ENCODE data around the gene TAS1R3. TPM values are rescaled to one million over a fixed set of nuclear protein-coding genes. Genes with fewer than 3 reads are reported as not detected.

Gene TAS1R3
- total RNA-seq, 1 experiment from 2014 or later = 0.28 TPM

DNA sequence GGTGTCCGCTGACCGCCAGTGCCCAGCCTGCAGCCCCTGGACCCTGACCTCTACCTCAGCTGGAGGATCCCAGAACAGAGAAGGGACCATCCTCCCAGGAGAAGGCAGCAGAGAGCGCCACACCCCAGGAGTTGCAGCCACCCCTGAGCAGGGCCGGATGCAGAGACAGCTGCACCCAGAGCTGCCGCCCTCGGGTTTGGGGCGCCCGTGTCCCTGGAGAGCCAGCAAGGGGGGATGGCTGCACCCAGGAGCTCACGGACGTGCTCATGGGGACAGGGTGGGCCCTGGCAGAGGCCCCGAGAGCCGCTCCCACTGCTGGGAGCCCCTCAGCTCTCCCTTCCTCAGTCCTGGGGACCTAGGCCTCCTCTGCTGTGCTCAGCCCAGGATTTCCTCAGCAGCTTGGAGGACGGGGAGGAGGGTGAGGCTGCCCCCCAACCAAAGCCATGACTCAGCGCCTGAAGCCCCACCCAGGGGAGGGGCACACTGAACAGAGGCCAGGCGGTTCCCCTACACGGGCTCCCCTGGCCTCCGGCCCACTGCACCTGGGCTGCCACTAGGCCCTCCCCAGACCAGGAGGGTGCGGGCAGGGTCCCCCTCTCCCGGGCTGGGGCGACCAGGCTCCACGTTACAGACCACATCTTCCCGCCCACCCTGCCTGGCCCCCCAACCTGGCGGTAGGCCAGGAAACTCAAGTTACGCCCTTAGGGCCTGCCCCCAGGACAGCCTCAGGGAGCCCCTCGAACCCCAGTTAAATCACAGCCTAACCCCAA is 25.6 kb upstream of the TAS1R3 start:
- peak overlapping the region in 2 of 3 experiments; percentile 83 to 95; a peak in 3 of 7 replicates for H3K27ac Mint-ChIP-seq
- peaks cover 3% of the 10 kb centered on the region; the same call in 1 of the 2 replicates for H3K27me3 Mint-ChIP-seq (ENCODE audit: low read depth)
- no peak overlapping the region for H3K14ac ChIP-seq (ENCODE audit: insufficient read depth, low read length)
- H3K79me1 ChIP-seq (ENCODE audit: insufficient read depth, low read depth, low read length, poor library complexity, severe bottlenecking) = no peaks in the 10 kb centered on the region
- no peak overlapping the region for H2AK5ac ChIP-seq (ENCODE audit: insufficient read length, low read length)
- no CpG with 5 or more reads among the region's 25 CpGs for WGBS (ENCODE audit: extremely low coverage, insufficient read length, low lambda C conversion rate)
- no peak overlapping the region for H2BK5ac ChIP-seq (ENCODE audit: insufficient read length, low read length)
- peak; percentile 56 for DNase-seq
- H4K20me1 ChIP-seq (ENCODE audit: control insufficient read depth, insufficient read depth, insufficient read length) = no peaks in the 10 kb centered on the region
- H4K5ac ChIP-seq (ENCODE audit: insufficient read length, low read depth, low read length) = no peak overlapping the region
- peaks cover 5% of the 10 kb centered on the region; the same call in 1 of the 2 replicates for H3K4me1 ChIP-seq (ENCODE audit: insufficient read depth, low read length)
- H3K56ac ChIP-seq (ENCODE audit: insufficient read length, low read depth, low read length) = no peak overlapping the region
- no peak overlapping the region for H2BK15ac ChIP-seq (ENCODE audit: low read depth, low read length)
- TF ChIP-seq CTCF (conservative IDR thresholded peaks at IDR 0.05) = no peak
- no peak overlapping the region for H2BK12ac ChIP-seq (ENCODE audit: insufficient read length, low read depth, low read length)
- H2BK20ac ChIP-seq (ENCODE audit: low read depth, low read length, poor library complexity, severe bottlenecking) = no peak overlapping the region
- no peak overlapping the region for H3K23ac ChIP-seq (ENCODE audit: insufficient read length, low read depth, low read length)
- H3K9ac ChIP-seq (ENCODE audit: extremely low read depth, insufficient read length, low read length) = no peak overlapping the region
- no peaks in the 10 kb centered on the region; a peak in 1 of 5 replicates for H3K9me3 Mint-ChIP-seq
- H3K18ac ChIP-seq (ENCODE audit: insufficient read length, low read depth, low read length) = no peak overlapping the region
- H3K4me2 ChIP-seq (ENCODE audit: insufficient read depth, insufficient read length, low read length) = peak overlapping the region; percentile 16
- H4K8ac ChIP-seq (replicated peaks; ENCODE audit: insufficient read length, low read depth, low read length) = no peak overlapping the region
- no peak overlapping the region for H3K4ac ChIP-seq (ENCODE audit: low read depth, low read length)
- peaks cover 18 to 31% of the 10 kb centered on the region in 2 experiments for H3K4me1 Mint-ChIP-seq
- H3K79me2 ChIP-seq (ENCODE audit: insufficient read depth, low read length) = no peaks in the 10 kb centered on the region
- peak overlapping the region; percentile 74 to 86; a peak in 4 of 5 replicates for H3K4me3 Mint-ChIP-seq
- no peak overlapping the region for H2BK120ac ChIP-seq (ENCODE audit: low read depth, low read length, poor library complexity, severe bottlenecking)
- no peak overlapping the region for H4K91ac ChIP-seq (ENCODE audit: insufficient read length, low read depth, low read length)
- H3K27me3 ChIP-seq (ENCODE audit: insufficient read depth, low read length) = no peaks in the 10 kb centered on the region
- no peaks in the 10 kb centered on the region for H3K9me3 ChIP-seq (ENCODE audit: control insufficient read depth, low read depth, low read length)
- no peak overlapping the region for H2AFZ ChIP-seq (ENCODE audit: low read length)
- H3K23me2 ChIP-seq (ENCODE audit: insufficient read length, low read depth, low read length, poor library complexity, severe bottlenecking) = peaks cover 15% of the 10 kb centered on the region
- H3K27ac ChIP-seq (ENCODE audit: insufficient read length, low read depth, low read length) = no peak overlapping the region
- H3K36me3 Mint-ChIP-seq (ENCODE audit: insufficient read depth in 1 of 3, low read depth in 3 of 3) = peaks cover 0 to 2% (median 2%) of the 10 kb centered on the region in 3 experiments; a peak in 3 of 7 replicates
- no peak overlapping the region for H3T11ph ChIP-seq (ENCODE audit: low read length)
